HCT116 (cell line): ENCODE measurements around the gene EME1. TPM values are rescaled to one million over a fixed set of nuclear protein-coding genes. Genes with fewer than 3 reads are reported as not detected.

Source experiments
- ATAC-seq: fragments of 200-7000 bp; cut with Tn5 transposase; 2 replicates; pipeline ENCODE4 v1.9.1; 2020; ENCODE audit warnings: mild to moderate bottlenecking, moderate library complexity
- BruUV-seq: library from RNA; stranded (reverse); fragments of 400-500 nt; replicated peaks from 2 replicates; lab custom pipeline; 2021; lab: Mats Ljungman, UMichigan
- CTCF ChIA-PET: fragments of 300-600 bp; sonication (Branson Sonifier 250); formaldehyde crosslinking; loops from one replicate; lab custom pipeline; 2021; ENCODE audit warnings: antibody characterized with exemption; lab: Charles Lee
- POLR2A ChIA-PET: fragments of 300-600, 350-600 bp; sonication (Branson Sonifier 250); formaldehyde crosslinking; loops from one replicate; lab custom pipeline; 2021; ENCODE audit warnings: antibody characterized with exemption; lab: Charles Lee
- RAD21 ChIA-PET, 2 experiments: fragments of 300-600 bp; sonication (Branson Sonifier 250); formaldehyde crosslinking; loops; one replicate each; lab custom pipeline; 2023; ENCODE audit warnings: low total read pairs in 2 of 2; ENCODE audit not compliant: uncharacterized antibody in 2 of 2, unreplicated experiment in 2 of 2, low non-redundant PET in 1 of 2; lab: Charles Lee
- DNase-seq: peaks from one replicate; pipeline ENCODE4 v3.0.0-alpha.2; 2010; ENCODE audit warnings: low read depth, low spot score
- H2AFZ ChIP-seq: fragments of 200-600 bp; shearing (Covaris generic), sonication (generic); 2 replicates; pipeline ENCODE4 v1.6.1; 2017; ENCODE audit warnings: low read depth, mixed run types, mixed read lengths, antibody characterized with exemption, low read length; ENCODE audit not compliant: poor library complexity, severe bottlenecking
- H3K27ac ChIP-seq: 2 replicates; pipeline ENCODE4 v1.5.1; 2012; ENCODE audit warnings: low read depth, low read length
- H3K27me3 ChIP-seq: fragments of 200-600 bp; sonication (generic); 2 replicates; pipeline ENCODE4 v1.6.1; 2016; ENCODE audit warnings: mixed run types, low read length, mixed read lengths; ENCODE audit not compliant: insufficient read depth
- H3K36me3 ChIP-seq, 2 experiments: fragments of 200-500 bp in 1 of 2; fragments of 200-600 bp in 1 of 2; sonication (Bioruptor generic) in 1 of 2; sonication (generic) in 1 of 2; 2 replicates each; pipeline versions ENCODE4 v1.5.1 to v1.6.1; 2014 to 2016; ENCODE audit warnings: low read length in 2 of 2, inconsistent platforms in 1 of 2, mixed read lengths in 1 of 2, mixed run types in 1 of 2; ENCODE audit not compliant: insufficient read depth in 2 of 2, control insufficient read depth in 1 of 2
- H3K4me1 ChIP-seq, 2 experiments: fragments of 200-600 bp in 1 of 2; sonication (generic) in 1 of 2; 2 replicates each; pipeline versions ENCODE4 v1.5.1 to v1.6.1; 2012 to 2017; ENCODE audit warnings: low read length in 2 of 2, inconsistent platforms in 1 of 2, mild to moderate bottlenecking in 1 of 2, mixed read lengths in 1 of 2, mixed run types in 1 of 2, moderate library complexity in 1 of 2; ENCODE audit not compliant: insufficient read depth in 2 of 2, control insufficient read depth in 1 of 2
- H3K4me2 ChIP-seq: fragments of 200-600 bp; sonication (generic); 2 replicates; pipeline ENCODE4 v1.6.1; 2017; ENCODE audit warnings: mixed run types, low read length, mixed read lengths
- H3K4me3 ChIP-seq, 2 experiments: fragments of 200-600 bp in 1 of 2; sonication (generic) in 1 of 2; replicated peaks in 1 of 2; 2 replicates each; pipeline ENCODE4 v1.5.1; 2011 to 2016; ENCODE audit warnings: low read length in 2 of 2, control low read depth in 1 of 2, low read depth in 1 of 2, mild to moderate bottlenecking in 1 of 2, mixed read lengths in 1 of 2, mixed run types in 1 of 2
- H3K79me2 ChIP-seq: fragments of 200-600 bp; sonication (generic); 2 replicates; pipeline ENCODE4 v1.6.1; 2017; ENCODE audit warnings: mild to moderate bottlenecking, mixed run types, low read length, moderate library complexity, mixed read lengths; ENCODE audit not compliant: insufficient read depth
- H3K9ac ChIP-seq: fragments of 200-600 bp; sonication (generic); 2 replicates; pipeline ENCODE4 v1.6.1; 2016; ENCODE audit warnings: low read length, mixed read lengths
- H3K9me2 ChIP-seq: fragments of 200-600 bp; sonication (generic), shearing (Covaris generic); 2 replicates; pipeline ENCODE4 v1.6.1; 2017; ENCODE audit warnings: mixed run types, mild to moderate bottlenecking, moderate library complexity; ENCODE audit not compliant: insufficient read depth
- H3K9me3 ChIP-seq, 2 experiments: fragments of 200-500 bp in 1 of 2; fragments of 200-600 bp in 1 of 2; sonication (Bioruptor generic) in 1 of 2; sonication (generic) in 1 of 2; 2 replicates each; pipeline ENCODE4 v1.6.1; 2014 to 2017; ENCODE audit warnings: low read length in 2 of 2, mixed read lengths in 2 of 2, inconsistent platforms in 1 of 2, low read depth in 1 of 2, mild to moderate bottlenecking in 1 of 2, mixed run types in 1 of 2, moderate library complexity in 1 of 2; ENCODE audit not compliant: control insufficient read depth in 1 of 2, insufficient read depth in 1 of 2
- H4K20me1 ChIP-seq: fragments of 200-600 bp; sonication (generic), shearing (Covaris generic); 2 replicates; pipeline ENCODE4 v1.6.1; 2017; ENCODE audit warnings: mixed run types, mild to moderate bottlenecking, moderate library complexity; ENCODE audit not compliant: insufficient read depth
- EGR1 ChIP-seq: IDR thresholded peaks from 2 replicates; pipeline ENCODE4 v1.6.1; 2012; ENCODE audit warnings: low read depth
- EZH2phosphoT487 ChIP-seq: fragments of 200-600 bp; IDR thresholded peaks from 2 replicates; pipeline ENCODE4 v1.6.1; 2018; ENCODE audit warnings: antibody characterized with exemption, borderline replicate concordance
- MAX ChIP-seq: IDR thresholded peaks from 2 replicates; pipeline ENCODE4 v1.6.1; 2012
- REST ChIP-seq: IDR thresholded peaks from 2 replicates; pipeline ENCODE4 v1.6.1; 2012; ENCODE audit warnings: low read depth
- SIN3A ChIP-seq: IDR thresholded peaks from 2 replicates; pipeline ENCODE4 v1.6.1; 2012; ENCODE audit warnings: low read depth
- SRF ChIP-seq: IDR thresholded peaks from 2 replicates; pipeline ENCODE4 v1.6.1; 2012; ENCODE audit warnings: low read depth
- YY1 ChIP-seq: IDR thresholded peaks from 2 replicates; pipeline ENCODE4 v1.6.1; 2011; ENCODE audit warnings: low read length, low read depth, moderate library complexity, mild to moderate bottlenecking; ENCODE audit not compliant: insufficient replicate concordance; ENCODE audit errors: extremely low read depth
- intact Hi-C: fragments of 100-400 bp; cut with micrococcal nuclease; formaldehyde crosslinking; loops from 2 replicates; pipeline ENCODE4 v1.10.0; 2022
- total RNA-seq: library from RNA; stranded (reverse); gene quantifications from one replicate; pipeline ENCODE4 v1.2.1, GENCODE V29; 2021; ENCODE audit not compliant: unreplicated experiment

The EME1 gene
- total RNA-seq, 1 experiment from 2014 or later: 31.8 TPM

DNA sequence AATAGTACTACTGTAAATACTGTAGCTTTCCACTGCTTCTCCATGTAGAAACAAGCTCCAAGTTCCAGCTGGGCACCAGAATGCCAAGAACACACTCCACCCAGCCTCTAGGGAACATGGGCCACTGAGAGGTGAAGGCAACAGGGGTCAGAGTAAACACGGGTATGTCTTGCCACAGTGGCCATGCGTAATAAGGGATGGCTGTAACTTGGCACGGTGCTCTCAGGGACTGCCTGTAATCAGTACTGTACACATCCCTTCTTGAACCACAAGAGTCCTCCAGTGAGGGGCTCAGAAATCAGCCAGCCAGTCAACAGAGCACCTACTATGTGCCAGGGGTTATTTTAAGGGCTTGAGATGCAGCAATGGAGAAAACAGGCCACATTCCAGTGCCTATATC is 13.5 kb downstream of the EME1 start:
- Histone ChIP-seq H3K27me3 (no peaks in the 10 kb centered on the region), H3K9me2 (no peaks in the 10 kb centered on the region), H3K9ac (no peak overlapping the region), H3K4me1 (no peaks in the 10 kb centered on the region), H3K4me2 (no peak overlapping the region), H3K9me3 (no peaks in the 10 kb centered on the region), H3K4me3 (no peak overlapping the region), H2AFZ (no peak overlapping the region), H3K79me2 (peaks cover 71% of the 10 kb centered on the region), H3K36me3 (peaks cover 91 to 94% of the 10 kb centered on the region in 2 experiments), H3K27ac (no peak overlapping the region), H4K20me1 (peaks cover 4% of the 10 kb centered on the region; the same call in 1 of the 2 replicates)
- ChIA-PET RAD21 (no interaction called here), CTCF (interaction anchor here (3.2 kb wide), 1 partner anchor 11 kb away, joined by 13 read pairs; the partner anchor contains the start of gene LRRC59), POLR2A (interaction anchor here (1.9 kb wide), 1 partner anchor 10 kb away, joined by 6 read pairs; the partner anchor contains the start of gene LRRC59)
- intact Hi-C loops: no loop called here
- ATAC-seq (no peak), DNase-seq (no peak)
- no TSS peak for BruUV-seq
- TF ChIP-seq SIN3A: no peak
- TF ChIP-seq EGR1: no peak
- TF ChIP-seq REST: no peak

DNA sequence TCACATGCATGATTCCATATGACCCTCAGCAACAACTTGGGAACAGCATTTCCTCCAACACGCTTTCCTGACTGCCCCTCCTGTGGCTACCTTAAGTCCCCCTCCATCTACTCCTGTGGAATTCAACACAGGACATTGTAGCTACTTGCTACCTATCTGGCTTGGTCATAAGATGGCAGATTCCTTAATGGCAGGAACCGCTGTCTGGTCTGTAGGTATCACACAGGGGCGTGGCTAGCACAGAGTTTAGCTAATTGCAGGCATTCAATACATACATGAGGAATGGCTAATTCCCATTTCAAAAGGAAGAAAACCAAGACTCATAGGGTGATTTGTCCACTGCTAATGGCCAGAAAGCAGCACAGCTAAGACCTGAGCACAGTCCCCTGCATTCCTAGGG is 15.7 kb downstream of the EME1 start:
- Histone ChIP-seq H3K4me2 (no peak overlapping the region), H3K9ac (no peak overlapping the region), H3K27ac (no peak overlapping the region), H3K9me3 (no peaks in the 10 kb centered on the region), H3K36me3 (peaks cover 92 to 94% of the 10 kb centered on the region in 2 experiments), H3K4me1 (no peaks in the 10 kb centered on the region), H3K4me3 (no peak overlapping the region), H3K79me2 (peaks cover 93% of the 10 kb centered on the region), H4K20me1 (peaks cover 9% of the 10 kb centered on the region; the same call in 1 of the 2 replicates), H2AFZ (no peak overlapping the region), H3K27me3 (no peaks in the 10 kb centered on the region), H3K9me2 (no peaks in the 10 kb centered on the region)
- intact Hi-C loops: no loop called here
- BruUV-seq: no TSS peak
- CTCF ChIA-PET: interaction anchor here (1.5 kb wide), 1 partner anchor 9 kb away, joined by 10 read pairs; the partner anchor contains the start of gene LRRC59
- ATAC-seq (no peak), DNase-seq (no peak)
- POLR2A ChIA-PET: interaction anchor here (1.0 to 1.7 kb wide), 2 partner anchors 9 to 189 kb away, joined by 4 read pairs; partner anchors contain the start of gene LRRC59
- RAD21 ChIA-PET: no interaction called here
- TF ChIP-seq SRF (no peak), MAX (no peak), EZH2phosphoT487 (no peak), YY1 (no peak)
